H1 (cell line): ENCODE data around the gene CANT1. TPM values are rescaled to one million over a fixed set of nuclear protein-coding genes. Genes with fewer than 3 reads are reported as not detected.

Source experiments
- CTCF ChIA-PET: fragments of 300-600 bp; sonication (Branson Sonifier 250); formaldehyde crosslinking; loops from one replicate; lab custom pipeline; 2021; ENCODE audit not compliant: partially characterized antibody; lab: Charles Lee
- POLR2A ChIA-PET: fragments of 300-600 bp; sonication (Branson Sonifier 250); formaldehyde crosslinking; loops from one replicate; lab custom pipeline; 2021; ENCODE audit warnings: inconsistent platforms; ENCODE audit not compliant: partially characterized antibody; lab: Charles Lee
- DNase-seq, 2 experiments: peaks; one replicate each; pipeline versions ENCODE4 v3.0.0 to v3.0.0-alpha.2; 2010 to 2022; ENCODE audit warnings: low spot score in 2 of 2, low read depth in 1 of 2, mixed read lengths in 1 of 2
- FAIRE-seq: peaks from 2 replicates; lab custom pipeline; 2011; peaks lifted over from hg19 to GRCh38; lab: Jason Lieb, UNC
- H2AFZ ChIP-seq: 2 replicates; pipeline ENCODE4 v1.8.1; 2012; ENCODE audit warnings: low read length, inconsistent platforms
- H2AK5ac ChIP-seq: 2 replicates; pipeline ENCODE4 v1.6.1; 2013; ENCODE audit warnings: low read depth, low read length
- H2BK120ac ChIP-seq: replicated peaks from 2 replicates; pipeline ENCODE3; 2013; ENCODE audit warnings: low read depth, low read length, inconsistent platforms
- H2BK12ac ChIP-seq: 2 replicates; pipeline ENCODE4 v1.6.1; 2013; ENCODE audit warnings: low read depth, low read length
- H2BK15ac ChIP-seq: 2 replicates; pipeline ENCODE4 v1.6.1; 2013; ENCODE audit warnings: low read length
- H2BK20ac ChIP-seq: 2 replicates; pipeline ENCODE4 v1.6.1; 2013; ENCODE audit warnings: low read length
- H2BK5ac ChIP-seq: 2 replicates; pipeline ENCODE4 v1.6.1; 2013; ENCODE audit warnings: low read depth, low read length
- H3K14ac ChIP-seq: 2 replicates; pipeline ENCODE4 v1.6.1; 2013; ENCODE audit warnings: inconsistent platforms; ENCODE audit not compliant: insufficient read length
- H3K18ac ChIP-seq: 2 replicates; pipeline ENCODE4 v1.6.1; 2013; ENCODE audit warnings: low read length; ENCODE audit errors: extremely low read depth
- H3K23ac ChIP-seq: 2 replicates; pipeline ENCODE4 v1.6.1; 2013; ENCODE audit warnings: inconsistent platforms; ENCODE audit not compliant: insufficient read length
- H3K23me2 ChIP-seq: 2 replicates; pipeline ENCODE4 v1.6.1; 2013; ENCODE audit warnings: low read depth, low read length
- H3K27ac ChIP-seq: 2 replicates; pipeline ENCODE4 v1.6.1; 2011; ENCODE audit warnings: low read depth, low read length, inconsistent platforms
- H3K27me3 ChIP-seq, 4 experiments: replicated peaks in 1 of 4; 1 replicate in 1 of 4; 2 replicates in 3 of 4; pipeline versions ENCODE4 v1.6.1 to v1.8.1; 2011 to 2013; ENCODE audit warnings: low read length in 3 of 4, mild to moderate bottlenecking in 3 of 4, inconsistent platforms in 2 of 4, mixed read lengths in 2 of 4, moderate library complexity in 1 of 4; ENCODE audit not compliant: control insufficient read depth in 3 of 4, insufficient read depth in 3 of 4; ENCODE audit errors: extremely low read depth in 1 of 4
- H3K36me3 ChIP-seq, 4 experiments: 2 replicates each; pipeline versions ENCODE4 v1.6.1 to v1.8.1; 2011 to 2013; ENCODE audit warnings: mild to moderate bottlenecking in 4 of 4, low read length in 3 of 4, moderate library complexity in 2 of 4, control low read depth in 1 of 4, inconsistent platforms in 1 of 4; ENCODE audit not compliant: insufficient read depth in 4 of 4, control insufficient read depth in 2 of 4
- H3K4ac ChIP-seq: replicated peaks from 2 replicates; pipeline ENCODE3; 2013; ENCODE audit warnings: low read length, low read depth, mixed read lengths, inconsistent platforms; ENCODE audit not compliant: insufficient read length
- H3K4me1 ChIP-seq, 4 experiments: replicated peaks in 1 of 4; 1 replicate in 1 of 4; 2 replicates in 3 of 4; pipeline versions ENCODE4 v1.6.1 to v1.8.1; 2011 to 2013; ENCODE audit warnings: low read length in 3 of 4, inconsistent platforms in 2 of 4, mixed read lengths in 1 of 4; ENCODE audit not compliant: insufficient read depth in 4 of 4, control insufficient read depth in 3 of 4
- H3K4me2 ChIP-seq, 2 experiments: 2 replicates each; pipeline versions ENCODE4 v1.6.1 to v1.8.1; 2011 to 2013; ENCODE audit warnings: low read depth in 2 of 2, low read length in 2 of 2, control low read depth in 1 of 2, inconsistent platforms in 1 of 2, mild to moderate bottlenecking in 1 of 2; ENCODE audit not compliant: insufficient read depth in 1 of 2
- H3K4me3 ChIP-seq, 4 experiments: fragments of 200-600, 300-600 bp in 1 of 4; sonication (generic), shearing (Covaris generic), sonication (Bioruptor Twin) in 1 of 4; 2 replicates each; pipeline versions ENCODE4 v1.5.1 to v1.8.1; 2011 to 2016; ENCODE audit warnings: low read length in 4 of 4, low read depth in 3 of 4, control low read depth in 2 of 4, inconsistent platforms in 2 of 4, mild to moderate bottlenecking in 2 of 4, mixed read lengths in 1 of 4, moderate library complexity in 1 of 4; ENCODE audit not compliant: insufficient read depth in 2 of 4; ENCODE audit errors: extremely low read depth in 1 of 4
- H3K56ac ChIP-seq: replicated peaks from 2 replicates; pipeline ENCODE3; 2013; ENCODE audit warnings: low read depth, mild to moderate bottlenecking, mixed read lengths, low read length, inconsistent platforms; ENCODE audit not compliant: insufficient read length
- H3K79me1 ChIP-seq: 2 replicates; pipeline ENCODE4 v1.6.1; 2013; ENCODE audit warnings: low read depth, low read length, control low read depth
- H3K79me2 ChIP-seq, 2 experiments: 2 replicates each; pipeline versions ENCODE4 v1.6.1 to v1.8.1; 2012 to 2013; ENCODE audit warnings: low read length in 2 of 2, mild to moderate bottlenecking in 2 of 2, inconsistent platforms in 1 of 2; ENCODE audit not compliant: insufficient read depth in 2 of 2, control insufficient read depth in 1 of 2
- H3K9ac ChIP-seq, 4 experiments: replicated peaks in 1 of 4; 1 replicate in 1 of 4; 2 replicates in 3 of 4; pipeline versions ENCODE4 v1.6.1 to v1.8.1; 2011 to 2013; ENCODE audit warnings: low read depth in 3 of 4, low read length in 3 of 4, control low read depth in 2 of 4, mild to moderate bottlenecking in 2 of 4, moderate library complexity in 2 of 4, inconsistent platforms in 1 of 4; ENCODE audit errors: extremely low read depth in 1 of 4
- H3K9me3 ChIP-seq, 2 experiments: 2 replicates each; pipeline versions ENCODE4 v1.6.1 to v1.8.1; 2012 to 2013; ENCODE audit warnings: mild to moderate bottlenecking in 2 of 2, moderate library complexity in 2 of 2, control low read depth in 1 of 2, inconsistent platforms in 1 of 2, low read depth in 1 of 2, low read length in 1 of 2, mixed read lengths in 1 of 2; ENCODE audit not compliant: insufficient read depth in 2 of 2
- H4K20me1 ChIP-seq, 2 experiments: replicated peaks in 1 of 2; 2 replicates each; pipeline versions ENCODE3 to v1.8.1; 2011 to 2013; ENCODE audit warnings: inconsistent platforms in 2 of 2, low read length in 2 of 2, mild to moderate bottlenecking in 1 of 2; ENCODE audit not compliant: insufficient read depth in 2 of 2, control insufficient read depth in 1 of 2
- H4K5ac ChIP-seq: 2 replicates; pipeline ENCODE4 v1.6.1; 2013; ENCODE audit warnings: low read length, low read depth, mixed read lengths, inconsistent platforms; ENCODE audit not compliant: insufficient read length
- H4K8ac ChIP-seq: 2 replicates; pipeline ENCODE4 v1.8.0; 2013; ENCODE audit warnings: mild to moderate bottlenecking, moderate library complexity, low read length, inconsistent platforms; ENCODE audit not compliant: insufficient read depth; ENCODE audit errors: extremely low read depth
- H4K91ac ChIP-seq: replicated peaks from 2 replicates; pipeline ENCODE3; 2013; ENCODE audit warnings: low read length, mixed read lengths, inconsistent platforms; ENCODE audit not compliant: insufficient read length
- ASH2L ChIP-seq: fragments of 200-600, 300-600 bp; sonication (generic); IDR thresholded peaks from one replicate; pipeline ENCODE4 v1.7.1; 2017; ENCODE audit warnings: low read length
- CTBP2 ChIP-seq: IDR thresholded peaks from 2 replicates; pipeline ENCODE4 v1.7.0; 2011; ENCODE audit warnings: borderline replicate concordance, mild to moderate bottlenecking, moderate library complexity, mixed read lengths, low read length; ENCODE audit not compliant: insufficient read depth, insufficient read length
- CTCF ChIP-seq, 3 experiments: IDR thresholded peaks; 1 replicate in 2 of 3; 2 replicates in 1 of 3; pipeline versions ENCODE4 v1.5.1 to v1.6.1; 2011; ENCODE audit warnings: low read length in 3 of 3, mild to moderate bottlenecking in 3 of 3, inconsistent platforms in 2 of 3, low read depth in 1 of 3, moderate library complexity in 1 of 3; ENCODE audit not compliant: insufficient read depth in 1 of 3; ENCODE audit errors: control extremely low read depth in 1 of 3
- HDAC2 ChIP-seq, 2 experiments: fragments of 300-600 bp in 1 of 2; sonication (generic) in 1 of 2; IDR thresholded peaks; 2 replicates each; pipeline ENCODE4 v1.6.1; 2011 to 2012; ENCODE audit warnings: low read depth in 2 of 2, low read length in 2 of 2, mild to moderate bottlenecking in 2 of 2, moderate library complexity in 2 of 2, borderline replicate concordance in 1 of 2, inconsistent platforms in 1 of 2
- JUND ChIP-seq: IDR thresholded peaks from 2 replicates; pipeline ENCODE4 v1.6.1; 2011; ENCODE audit warnings: mild to moderate bottlenecking, improper control_type of control experiment, low read length
- POU5F1 ChIP-seq: IDR thresholded peaks from 2 replicates; pipeline ENCODE4 v1.6.1; 2011; ENCODE audit warnings: low read depth, mild to moderate bottlenecking, low read length, moderate library complexity
- RBBP5 ChIP-seq: IDR thresholded peaks from 2 replicates; pipeline ENCODE4 v1.7.1; 2012; ENCODE audit warnings: low read depth, mild to moderate bottlenecking, inconsistent platforms, low read length, moderate library complexity, borderline replicate concordance
- WGBS, 2 experiments: shearing (Covaris generic) in 1 of 2; methylation state at CpG; one replicate each; pipeline versions ENCODE4 v1.1.6 to v1.1.7; 2013 to 2015; ENCODE audit warnings: low lambda C conversion rate in 2 of 2, mixed read lengths in 2 of 2, inconsistent platforms in 1 of 2, low coverage in 1 of 2, missing lambda C conversion rate in 1 of 2; ENCODE audit not compliant: insufficient replicate concordance in 2 of 2, insufficient coverage in 1 of 2, insufficient read length in 1 of 2; ENCODE audit errors: extremely low coverage in 1 of 2, missing lambda C conversion rate in 1 of 2; 5-methylcytosine and 5-hydroxymethylcytosine counted together
- polyA plus RNA-seq, 7 experiments: library from polyadenylated mRNA; depleted of rRNA in 3 of 7; stranded (reverse) in 5 of 7; unstranded in 2 of 7; fragments of >200 nt in 5 of 7; fragments of 200-250 nt in 2 of 7; gene quantifications; 1 replicate in 5 of 7; 2 replicates in 1 of 7; 4 replicates in 1 of 7; pipeline versions ENCODE4 v1.2.1 to v1.2.3, GENCODE V29; 2011 to 2013; ENCODE audit warnings: missing spikeins in 2 of 7, mixed read lengths in 2 of 7
- total RNA-seq: library from RNA; stranded (reverse); fragmentation: NEBNext Ultra II Directional; extraction: Animal tissue kit (Norgen Biotek cat#: 25700); gene quantifications from 2 replicates; pipeline ENCODE4 v1.2.1, GENCODE V29; 2021

CANT1 gene
- total and polyA plus RNA-seq, 2 of the 8 experiments (the other 6 are each of a cell fraction or from before 2014, with no cell fraction given): 23.0 to 32.6 TPM

- Histone ChIP-seq H3K27ac (no peak overlapping the region), H3K36me3 (no peaks in the 10 kb centered on the region), H2BK120ac (no peak overlapping the region), H2AFZ (no peak overlapping the region), H3K79me1 (no peaks in the 10 kb centered on the region), H3K23me2 (no peaks in the 10 kb centered on the region), H4K91ac (no peak overlapping the region), H2AK5ac (no peak overlapping the region), H3K4me2 (no peak overlapping the region), H3K79me2 (no peaks in the 10 kb centered on the region), H3K9me3 (peaks cover 8 to 13% of the 10 kb centered on the region in 2 experiments; a peak in 3 of 4 replicates), H3K23ac (no peak overlapping the region), H3K14ac (no peak overlapping the region), H4K8ac (no peak overlapping the region), H3K4ac (no peak overlapping the region), H4K20me1 (peaks cover 0 to 1% of the 10 kb centered on the region in 2 experiments), H3K4me3 (no peak overlapping the region), H2BK15ac (no peak overlapping the region), H2BK20ac (no peak overlapping the region), H4K5ac (no peak overlapping the region), H2BK12ac (no peak overlapping the region), H3K27me3 (no peaks in the 10 kb centered on the region), H2BK5ac (no peak overlapping the region), H3K56ac (no peak overlapping the region), H3K4me1 (no peaks in the 10 kb centered on the region), H3K9ac (no peak overlapping the region), H3K18ac (no peak overlapping the region)
- ChIA-PET CTCF (interaction anchor here (0.7 to 1.7 kb wide), 4 partner anchors 8 to 96 kb away, joined by 3 to 8 read pairs (median 4); no protein-coding TSS in a partner anchor), POLR2A (no interaction called here)
- TF ChIP-seq ASH2L: no peak
- no peak for TF ChIP-seq JUND
- no peak for TF ChIP-seq CTCF (IDR thresholded peaks at IDR 0.05; ENCODE audit: control extremely low read depth in 1 of 3, insufficient read depth in 1 of 3, low read depth in 1 of 3, low read length in 3 of 3)
- no peak for TF ChIP-seq RBBP5
- TF ChIP-seq CTBP2: no peak
- no peak for TF ChIP-seq HDAC2 (IDR thresholded peaks at IDR 0.05; ENCODE audit: borderline replicate concordance in 1 of 2, low read depth in 2 of 2, low read length in 2 of 2)
- no peak for TF ChIP-seq POU5F1
- no peak for FAIRE-seq
- no peak for DNase-seq
- 88% methylated on average over 7 of the region's 7 CpGs; no CpG with 5 or more reads in 1 of the 2 experiments for WGBS, 2 experiments
Measured at GRCh38 chr17:78946131-78946530, 63.4 kb downstream of the CANT1 start.
